Neural progenitor cell (in vitro differentiated cells): ENCODE measurements around the gene CIB4. TPM values are rescaled to one million over a fixed set of nuclear protein-coding genes. Genes with fewer than 3 reads are reported as not detected.

Experiments used
- DNase-seq: peaks from one replicate; pipeline ENCODE4 v3.0.0-alpha.2; 2016; ENCODE audit warnings: low spot score
- H2AFZ ChIP-seq: fragments of 200-600 bp; sonication (generic); replicated peaks from 2 replicates; pipeline ENCODE4 v1.6.1; 2016; ENCODE audit warnings: antibody characterized with exemption
- H3F3A ChIP-seq: fragments of 200-600 bp; sonication (generic); 2 replicates; pipeline ENCODE4 v1.6.1; 2016; ENCODE audit warnings: antibody characterized with exemption, low read depth
- H3K27ac ChIP-seq: fragments of 200-600 bp; sonication (generic); 2 replicates; pipeline ENCODE4 v1.5.1; 2016; ENCODE audit warnings: mild to moderate bottlenecking
- H3K27me3 ChIP-seq: fragments of 200-600 bp; sonication (generic); 2 replicates; pipeline ENCODE4 v1.6.1; 2016; ENCODE audit warnings: mild to moderate bottlenecking, moderate library complexity
- H3K36me3 ChIP-seq: fragments of 200-600 bp; sonication (generic); 2 replicates; pipeline ENCODE4 v1.5.1; 2016
- H3K4me1 ChIP-seq: fragments of 200-600 bp; sonication (generic); 2 replicates; pipeline ENCODE4 v1.6.1; 2016; ENCODE audit warnings: mixed run types
- H3K4me2 ChIP-seq: fragments of 200-600 bp; sonication (generic); 2 replicates; pipeline ENCODE4 v1.6.1; 2016
- H3K4me3 ChIP-seq: fragments of 200-600 bp; sonication (generic); 2 replicates; pipeline ENCODE4 v1.5.1; 2016
- H3K79me2 ChIP-seq: fragments of 200-600 bp; sonication (generic); 2 replicates; pipeline ENCODE4 v1.6.1; 2016; ENCODE audit warnings: low read depth
- H3K9ac ChIP-seq: fragments of 200-600 bp; sonication (generic); 2 replicates; pipeline ENCODE4 v1.6.1; 2016
- H3K9me3 ChIP-seq: fragments of 200-600 bp; sonication (generic); 2 replicates; pipeline ENCODE4 v1.5.1; 2016; ENCODE audit warnings: low read depth
- H4K20me1 ChIP-seq: fragments of 200-600 bp; sonication (generic); 2 replicates; pipeline ENCODE4 v1.6.1; 2016; ENCODE audit warnings: low read depth
- H3K27ac Mint-ChIP-seq: 3 replicates; pipeline ENCODE4 v1.8.0; 2021; ENCODE audit warnings: mixed read lengths
- H3K27me3 Mint-ChIP-seq: 2 replicates; pipeline ENCODE4 v1.8.0; 2022; ENCODE audit warnings: low read depth, mild to moderate bottlenecking, inconsistent platforms, moderate library complexity, mixed read lengths; ENCODE audit not compliant: insufficient read depth
- H3K36me3 Mint-ChIP-seq: 3 replicates; pipeline ENCODE4 v1.8.0; 2021; ENCODE audit warnings: mixed read lengths
- H3K4me1 Mint-ChIP-seq: 3 replicates; pipeline ENCODE4 v1.8.0; 2021; ENCODE audit warnings: mixed read lengths
- H3K4me3 Mint-ChIP-seq: 3 replicates; pipeline ENCODE4 v1.8.0; 2021; ENCODE audit warnings: mild to moderate bottlenecking, moderate library complexity, mixed read lengths
- H3K9me3 Mint-ChIP-seq: 3 replicates; pipeline ENCODE4 v1.8.0; 2020; ENCODE audit warnings: mixed read lengths
- CTCF ChIP-seq: fragments of 200-600 bp; sonication (generic); IDR thresholded peaks from 2 replicates; pipeline ENCODE4 v1.5.1; 2017; ENCODE audit warnings: antibody characterized with exemption, mild to moderate bottlenecking
- EZH2 ChIP-seq: fragments of 200-600 bp; sonication (generic); IDR thresholded peaks from 2 replicates; pipeline ENCODE4 v1.6.1; 2017; ENCODE audit warnings: antibody characterized with exemption, mild to moderate bottlenecking, moderate library complexity
- EZH2phosphoT487 ChIP-seq: fragments of 200-600 bp; sonication (generic); IDR thresholded peaks from 2 replicates; pipeline ENCODE4 v1.6.1; 2017; ENCODE audit warnings: antibody characterized with exemption
- total RNA-seq: library from RNA; depleted of rRNA; stranded (reverse); fragments of >200 nt; gene quantifications from 2 replicates; pipeline ENCODE4 v1.2.3, GENCODE V29; 2015; ENCODE audit warnings: low replicate concordance

The CIB4 gene
- total RNA-seq, 1 donor from 2014 or later, result not detected

- H3K27me3 Mint-ChIP-seq, result peaks cover 10% of the 10 kb centered on the region
- Histone ChIP-seq H3K27me3 (peaks cover 14% of the 10 kb centered on the region), H3K27ac (no peak overlapping the region), H2AFZ (no peak overlapping the region), H3F3A (no peaks in the 10 kb centered on the region), H3K4me2 (no peak overlapping the region), H3K9ac (no peak overlapping the region), H3K4me1 (peaks cover 14% of the 10 kb centered on the region), H3K36me3 (no peaks in the 10 kb centered on the region), H3K4me3 (no peak overlapping the region), H3K9me3 (no peaks in the 10 kb centered on the region), H4K20me1 (no peaks in the 10 kb centered on the region), H3K79me2 (no peaks in the 10 kb centered on the region)
- TF ChIP-seq EZH2, result no peak
- TF ChIP-seq CTCF, result peak; percentile 96
- H3K36me3 Mint-ChIP-seq, result no peaks in the 10 kb centered on the region
- peak; percentile 82 for DNase-seq
- no peak overlapping the region for H3K27ac Mint-ChIP-seq
- H3K4me3 Mint-ChIP-seq, result no peak overlapping the region
- H3K4me1 Mint-ChIP-seq, result peaks cover 31% of the 10 kb centered on the region
- peaks cover 5% of the 10 kb centered on the region for H3K9me3 Mint-ChIP-seq
These were observed 35.8 kb downstream of the CIB4 start for GRCh38 chr2:26605195-26605998.

GRCh38 chr2:26602575-26602974 is 38.6 kb downstream of the CIB4 start:
- H3K27ac ChIP-seq, result no peak overlapping the region
- no peak overlapping the region for H3K4me3 ChIP-seq
- Mint-ChIP-seq H3K27ac (no peak overlapping the region), H3K4me3 (no peak overlapping the region), H3K4me1 (peaks cover 28% of the 10 kb centered on the region), H3K9me3 (peaks cover 5% of the 10 kb centered on the region), H3K27me3 (peaks cover 6% of the 10 kb centered on the region), H3K36me3 (no peaks in the 10 kb centered on the region)
- no peaks in the 10 kb centered on the region for H3F3A ChIP-seq
- no peaks in the 10 kb centered on the region for H4K20me1 ChIP-seq
- no peak for DNase-seq
- no peaks in the 10 kb centered on the region for H3K79me2 ChIP-seq
- TF ChIP-seq EZH2, result no peak
- no peaks in the 10 kb centered on the region for H3K9me3 ChIP-seq
- H3K27me3 ChIP-seq, result peaks cover 14% of the 10 kb centered on the region
- no peak overlapping the region for H2AFZ ChIP-seq
- H3K4me1 ChIP-seq, result peaks cover 16% of the 10 kb centered on the region
- H3K4me2 ChIP-seq, result no peak overlapping the region
- H3K9ac ChIP-seq, result no peak overlapping the region
- H3K36me3 ChIP-seq, result no peaks in the 10 kb centered on the region

GRCh38 chr2:26599387-26599786 is 41.8 kb downstream of the CIB4 start:
- Histone ChIP-seq H3K36me3 (no peaks in the 10 kb centered on the region), H4K20me1 (no peaks in the 10 kb centered on the region), H3K27me3 (peaks cover 9% of the 10 kb centered on the region), H3K4me3 (no peak overlapping the region), H3K9ac (no peak overlapping the region), H3K9me3 (no peaks in the 10 kb centered on the region), H3F3A (no peaks in the 10 kb centered on the region), H3K27ac (peak overlapping the region; percentile 18), H3K4me2 (no peak overlapping the region), H3K79me2 (no peaks in the 10 kb centered on the region), H2AFZ (peak overlapping the region; percentile 91), H3K4me1 (peaks cover 16% of the 10 kb centered on the region)
- no peaks in the 10 kb centered on the region for H3K36me3 Mint-ChIP-seq
- peaks cover 27% of the 10 kb centered on the region for H3K4me1 Mint-ChIP-seq
- H3K9me3 Mint-ChIP-seq, result peaks cover 3% of the 10 kb centered on the region
- no peak overlapping the region for H3K27ac Mint-ChIP-seq
- TF ChIP-seq CTCF (no peak), EZH2 (no peak), EZH2phosphoT487 (no peak)
- H3K4me3 Mint-ChIP-seq, result no peak overlapping the region
- DNase-seq, result no peak
- H3K27me3 Mint-ChIP-seq, result peaks cover 2% of the 10 kb centered on the region

- no peak for TF ChIP-seq EZH2
- peaks cover 3% of the 10 kb centered on the region for H3K9me3 Mint-ChIP-seq
- no peaks in the 10 kb centered on the region for H3K36me3 Mint-ChIP-seq
- Histone ChIP-seq H3K9ac (no peak overlapping the region), H2AFZ (peak overlapping the region; percentile 91), H3K36me3 (no peaks in the 10 kb centered on the region), H3F3A (no peaks in the 10 kb centered on the region), H3K27me3 (peaks cover 8% of the 10 kb centered on the region), H3K9me3 (no peaks in the 10 kb centered on the region), H3K27ac (peak overlapping the region; percentile 18), H4K20me1 (no peaks in the 10 kb centered on the region), H3K4me2 (peak overlapping the region; percentile 22), H3K4me1 (peaks cover 16% of the 10 kb centered on the region), H3K79me2 (no peaks in the 10 kb centered on the region), H3K4me3 (no peak overlapping the region)
- DNase-seq, result no peak
- H3K27ac Mint-ChIP-seq, result no peak overlapping the region
- peaks cover 27% of the 10 kb centered on the region for H3K4me1 Mint-ChIP-seq
- H3K4me3 Mint-ChIP-seq, result no peak overlapping the region
- H3K27me3 Mint-ChIP-seq, result peaks cover 2% of the 10 kb centered on the region
These were observed 42.2 kb downstream of the CIB4 start for GRCh38 chr2:26598996-26599373.
